WTC11 (cell line): ENCODE measurements around the gene SYNGR3. TPM values are rescaled to one million over a fixed set of nuclear protein-coding genes. Genes with fewer than 3 reads are reported as not detected.

Experiments
- ATAC-seq: fragments of 200-7000 bp; cut with Tn5 transposase; 2 replicates; pipeline ENCODE4 v1.10.0; 2021; ENCODE audit warnings: mild to moderate bottlenecking, moderate library complexity
- CTCF ChIA-PET: fragments of 300-600 bp; sonication (Branson Sonifier 250); formaldehyde crosslinking; loops from one replicate; lab custom pipeline; 2021; ENCODE audit warnings: antibody characterized with exemption; lab: Charles Lee
- POLR2A ChIA-PET: fragments of 350-600 bp; sonication (Branson Sonifier 250); formaldehyde crosslinking; loops from one replicate; lab custom pipeline; 2021; ENCODE audit warnings: antibody characterized with exemption; lab: Charles Lee
- DNase-seq: peaks from one replicate; pipeline ENCODE4 v3.0.0; 2021; ENCODE audit warnings: low spot score
- H3K27ac Mint-ChIP-seq: 2 replicates; pipeline ENCODE4 v1.8.0; 2021; ENCODE audit warnings: mixed read lengths
- H3K27me3 Mint-ChIP-seq: 2 replicates; pipeline ENCODE4 v1.8.0; 2021; ENCODE audit warnings: low read depth, mild to moderate bottlenecking, moderate library complexity, mixed read lengths
- H3K36me3 Mint-ChIP-seq: 2 replicates; pipeline ENCODE4 v1.8.0; 2021; ENCODE audit warnings: mixed read lengths
- H3K4me1 Mint-ChIP-seq: 2 replicates; pipeline ENCODE4 v1.8.0; 2022; ENCODE audit warnings: mixed read lengths
- H3K4me3 Mint-ChIP-seq: 2 replicates; pipeline ENCODE4 v1.8.0; 2021; ENCODE audit warnings: mild to moderate bottlenecking, moderate library complexity, mixed read lengths
- H3K9me3 Mint-ChIP-seq: 2 replicates; pipeline ENCODE4 v1.8.0; 2021; ENCODE audit warnings: mixed read lengths
- AR ChIP-seq: fragments of 250-450 bp; sonication (Bioruptor Pico); IDR thresholded peaks from 2 replicates; pipeline ENCODE4 v1.9.0; 2021; ENCODE audit warnings: mild to moderate bottlenecking
- CBFB ChIP-seq: sonication (generic); formaldehyde crosslinking; IDR thresholded peaks from 2 replicates; pipeline ENCODE4 v1.8.1; 2022; ENCODE audit warnings: mild to moderate bottlenecking, low read depth, missing genetic modification reagents
- E2F4 ChIP-seq: sonication (generic); formaldehyde crosslinking; IDR thresholded peaks from 2 replicates; pipeline ENCODE4 v1.8.1; 2022; ENCODE audit warnings: low read depth, mild to moderate bottlenecking, moderate library complexity, missing genetic modification reagents, borderline replicate concordance
- EMX1 ChIP-seq: fragments of 250-450 bp; sonication (Bioruptor Pico); IDR thresholded peaks from 2 replicates; pipeline ENCODE4 v1.8.0; 2021; ENCODE audit warnings: mild to moderate bottlenecking
- ESRRA ChIP-seq: sonication (generic); formaldehyde crosslinking; IDR thresholded peaks from 2 replicates; pipeline ENCODE4 v1.8.1; 2022; ENCODE audit warnings: mild to moderate bottlenecking, missing genetic modification reagents, borderline replicate concordance
- ETV6 ChIP-seq: sonication (generic); formaldehyde crosslinking; IDR thresholded peaks from 2 replicates; pipeline ENCODE4 v1.8.1; 2022; ENCODE audit warnings: mild to moderate bottlenecking, missing genetic modification reagents
- FOXK1 ChIP-seq: sonication (generic); formaldehyde crosslinking; IDR thresholded peaks from 2 replicates; pipeline ENCODE4 v1.8.0; 2022; ENCODE audit warnings: mild to moderate bottlenecking, moderate library complexity, missing genetic modification reagents
- HMGXB4 ChIP-seq: sonication (generic); formaldehyde crosslinking; IDR thresholded peaks from 2 replicates; pipeline ENCODE4 v1.8.1; 2023; ENCODE audit warnings: mild to moderate bottlenecking, moderate library complexity, missing genetic modification reagents
- IRF1 ChIP-seq: sonication (generic); formaldehyde crosslinking; IDR thresholded peaks from 2 replicates; pipeline ENCODE4 v1.8.0; 2023; ENCODE audit warnings: missing genetic modification reagents
- NFATC4 ChIP-seq: fragments of 250-450 bp; sonication (Bioruptor Pico); IDR thresholded peaks from 2 replicates; pipeline ENCODE4 v1.9.0; 2021; ENCODE audit warnings: mild to moderate bottlenecking
- NFE2L1 ChIP-seq: sonication (generic); formaldehyde crosslinking; IDR thresholded peaks from 2 replicates; pipeline ENCODE4 v1.8.1; 2023; ENCODE audit warnings: missing genetic modification reagents
- PRRX2 ChIP-seq: fragments of 250-450 bp; sonication (Bioruptor Pico); IDR thresholded peaks from 2 replicates; pipeline ENCODE4 v1.8.0; 2021; ENCODE audit warnings: mild to moderate bottlenecking
- SMAD3 ChIP-seq: sonication (generic); formaldehyde crosslinking; IDR thresholded peaks from 2 replicates; pipeline ENCODE4 v1.8.0; 2022; ENCODE audit warnings: missing genetic modification reagents, mild to moderate bottlenecking, borderline replicate concordance
- TCF7 ChIP-seq: sonication (generic); formaldehyde crosslinking; IDR thresholded peaks from 2 replicates; pipeline ENCODE4 v1.8.0; 2022; ENCODE audit warnings: mild to moderate bottlenecking, low read depth, missing genetic modification reagents, moderate library complexity
- USF2 ChIP-seq: sonication (generic); formaldehyde crosslinking; IDR thresholded peaks from 2 replicates; pipeline ENCODE4 v1.8.1; 2023; ENCODE audit warnings: mild to moderate bottlenecking, missing genetic modification reagents, moderate library complexity
- ZNF281 ChIP-seq: sonication (generic); formaldehyde crosslinking; IDR thresholded peaks from 2 replicates; pipeline ENCODE4 v1.8.0; 2023; ENCODE audit warnings: mild to moderate bottlenecking, missing genetic modification reagents
- ZNF396 ChIP-seq: fragments of 250-450 bp; sonication (Bioruptor Pico); IDR thresholded peaks from 2 replicates; pipeline ENCODE4 v1.8.0; 2021; ENCODE audit warnings: mild to moderate bottlenecking, moderate library complexity, borderline replicate concordance
- ZNF423 ChIP-seq: fragments of 250-450 bp; sonication (Bioruptor Pico); IDR thresholded peaks from 2 replicates; pipeline ENCODE4 v2.1.2; 2022; ENCODE audit warnings: mild to moderate bottlenecking, moderate library complexity
- ZNF425 ChIP-seq: fragments of 250-450 bp; sonication (Bioruptor Pico); conservative IDR thresholded peaks from 2 replicates; pipeline ENCODE4 v1.9.0; 2021; ENCODE audit warnings: mild to moderate bottlenecking
- ZNF532 ChIP-seq: fragments of 250-450 bp; sonication (Bioruptor Pico); IDR thresholded peaks from 2 replicates; pipeline ENCODE4 v1.9.0; 2021; ENCODE audit warnings: mild to moderate bottlenecking, borderline replicate concordance
- total RNA-seq: library from RNA; stranded (reverse); gene quantifications from 3 replicates; pipeline ENCODE4 v1.2.3, GENCODE V29; 2021

Gene SYNGR3
- total RNA-seq, 1 experiment from 2014 or later, result 41.5 TPM

- Mint-ChIP-seq H3K4me1 (peaks cover 39% of the 10 kb centered on the region), H3K27me3 (peaks cover 3% of the 10 kb centered on the region; the same call in 1 of the 2 replicates), H3K4me3 (peak overlapping the region; percentile 94), H3K36me3 (peaks cover 35% of the 10 kb centered on the region), H3K9me3 (no peaks in the 10 kb centered on the region), H3K27ac (peak overlapping the region; percentile 82; the same call in 1 of the 2 replicates)
- DNase-seq (no peak), ATAC-seq (peak; percentile 2)
- CTCF ChIA-PET, result interaction anchor here (1.0 to 1.7 kb wide), 4 partner anchors 15 to 38 kb away, joined by 3 to 5 read pairs (median 4); no protein-coding TSS in a partner anchor
- POLR2A ChIA-PET, result interaction anchor here (0.7 to 2.0 kb wide), 5 partner anchors 9 to 194 kb away, joined by 3 to 10 read pairs (median 5); partner anchors contain the start of genes NTHL1, TBL3, TRAF7 and TSC2
- TF ChIP-seq E2F4 (CRISPR knock-in tag), result no peak
- TF ChIP-seq USF2 (CRISPR knock-in tag), result no peak
- TF ChIP-seq ZNF396 (CRISPR knock-in tag), result no peak
- no peak for TF ChIP-seq AR (CRISPR knock-in tag)
- TF ChIP-seq ETV6, result no peak
- no peak for TF ChIP-seq TCF7 (CRISPR knock-in tag)
- TF ChIP-seq PRRX2 (CRISPR knock-in tag), result no peak
- TF ChIP-seq FOXK1 (CRISPR knock-in tag), result no peak
- TF ChIP-seq EMX1 (CRISPR knock-in tag), result no peak
- 0 out of 2 replicates have a peak, but pooled peaks have one; percentile 32 for TF ChIP-seq SMAD3 (CRISPR knock-in tag)
- 0 out of 2 replicates have a peak, but pooled peaks have one; percentile 46 for TF ChIP-seq ZNF281 (CRISPR knock-in tag)
- TF ChIP-seq HMGXB4 (CRISPR knock-in tag), result no peak
- TF ChIP-seq CBFB (CRISPR knock-in tag), result no peak
- peak; percentile 90; the same call in 1 of the 2 replicates for TF ChIP-seq ZNF532 (CRISPR knock-in tag)
- TF ChIP-seq IRF1 (CRISPR knock-in tag), result peak; percentile 51; the same call in 1 of the 2 replicates
- TF ChIP-seq ZNF425 (CRISPR knock-in tag), result peak; percentile 51; the same call in 1 of the 2 replicates
- no peak for TF ChIP-seq NFE2L1 (CRISPR knock-in tag)
- peak; percentile 11; the same call in 1 of the 2 replicates for TF ChIP-seq NFATC4 (CRISPR knock-in tag)
- peak; percentile 51 for TF ChIP-seq ZNF423 (CRISPR knock-in tag)
- TF ChIP-seq ESRRA, result no peak
Observed at GRCh38 chr16:1961651-1962067, 28.1 kb upstream of the SYNGR3 start.
